Parathyroid adenoma (tissue), 2 donors: ENCODE results near the gene XKR7.

Experiments used
- H2AFZ ChIP-seq: fragments of 300-600 bp; sonication (generic); one replicate; pipeline ENCODE4 v1.7.0; 2017; ENCODE audit warnings: antibody characterized with exemption, mild to moderate bottlenecking
- H3K27ac ChIP-seq: fragments of 300-600 bp; sonication (generic); one replicate; pipeline ENCODE4 v1.7.0; 2017
- H3K27me3 ChIP-seq: fragments of 300-600 bp; sonication (generic); one replicate; pipeline ENCODE4 v1.7.0; 2017; ENCODE audit warnings: low read length; ENCODE audit not compliant: control insufficient read depth, insufficient read depth
- H3K36me3 ChIP-seq: fragments of 300-600 bp; sonication (generic); one replicate; pipeline ENCODE4 v1.7.0; 2017; ENCODE audit warnings: low read length; ENCODE audit not compliant: control insufficient read depth, insufficient read depth
- H3K4me1 ChIP-seq: fragments of 300-600 bp; sonication (generic); one replicate; pipeline ENCODE4 v1.7.0; 2017; ENCODE audit warnings: control low read depth
- H3K4me2 ChIP-seq: fragments of 300-600 bp; sonication (generic); one replicate; pipeline ENCODE4 v1.7.0; 2017; ENCODE audit warnings: low read length
- H3K4me3 ChIP-seq: fragments of 300-600 bp; sonication (generic); one replicate; pipeline ENCODE4 v1.7.0; 2017; ENCODE audit warnings: low read depth, low read length
- H3K79me2 ChIP-seq: fragments of 300-600 bp; sonication (generic); one replicate; pipeline ENCODE4 v1.7.0; 2017; ENCODE audit warnings: control low read depth
- H3K9ac ChIP-seq: fragments of 300-600 bp; sonication (generic); one replicate; pipeline ENCODE4 v1.7.0; 2017; ENCODE audit warnings: mild to moderate bottlenecking
- H3K9me3 ChIP-seq: fragments of 300-600 bp; sonication (generic); one replicate; pipeline ENCODE4 v1.7.0; 2017; ENCODE audit warnings: low read length; ENCODE audit not compliant: control insufficient read depth
- TF ChIP-seq, protein P1 (sequence below): fragments of 300-600 bp; sonication (generic); IDR thresholded peaks from one replicate; pipeline ENCODE4 v1.7.0; 2017; ENCODE audit warnings: antibody characterized with exemption, mild to moderate bottlenecking
- donor health status: primary hyperparathyroidism.

Gene XKR7

DNA sequence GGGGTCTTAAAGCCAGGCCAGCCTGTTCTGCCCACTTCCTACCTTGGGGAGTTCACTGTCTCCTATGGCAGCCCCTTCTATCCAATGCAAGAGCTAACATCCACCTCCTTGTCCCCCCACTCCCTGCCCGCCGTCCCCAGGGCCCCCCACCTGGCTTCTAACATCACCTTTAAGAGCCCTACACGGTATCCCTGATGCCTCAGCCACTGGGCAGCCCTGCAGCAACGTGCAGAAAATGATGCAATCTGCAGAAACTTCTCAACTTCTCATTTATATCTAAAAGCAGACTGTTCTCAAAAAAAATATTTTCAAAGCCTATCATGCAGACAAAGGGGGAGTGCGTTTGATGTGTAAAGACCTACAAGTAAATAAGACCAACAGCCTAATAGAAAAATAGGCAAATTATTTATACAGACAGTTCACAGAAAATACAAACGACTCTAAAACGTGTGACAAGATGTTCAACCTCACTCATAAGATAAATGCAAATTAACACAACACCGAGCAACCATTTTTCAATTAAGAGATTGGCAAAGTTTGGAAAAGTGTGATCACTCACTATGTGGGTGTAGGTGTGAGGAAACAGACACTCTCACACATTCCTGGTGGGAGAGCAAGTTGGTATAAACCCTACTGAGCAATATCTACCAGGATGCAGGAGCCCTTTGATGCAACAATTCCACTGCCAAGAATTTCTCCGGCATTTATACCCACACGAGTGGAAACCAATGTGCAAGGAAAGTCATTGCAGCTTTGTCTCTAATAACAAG is 69.0 kb downstream of the XKR7 start:
- H3K9ac ChIP-seq, result no peak overlapping the region
- no peak overlapping the region for H3K27ac ChIP-seq
- no peak overlapping the region for H3K4me3 ChIP-seq
- H2AFZ ChIP-seq, result no peak overlapping the region
- TF ChIP-seq, protein P1, sequence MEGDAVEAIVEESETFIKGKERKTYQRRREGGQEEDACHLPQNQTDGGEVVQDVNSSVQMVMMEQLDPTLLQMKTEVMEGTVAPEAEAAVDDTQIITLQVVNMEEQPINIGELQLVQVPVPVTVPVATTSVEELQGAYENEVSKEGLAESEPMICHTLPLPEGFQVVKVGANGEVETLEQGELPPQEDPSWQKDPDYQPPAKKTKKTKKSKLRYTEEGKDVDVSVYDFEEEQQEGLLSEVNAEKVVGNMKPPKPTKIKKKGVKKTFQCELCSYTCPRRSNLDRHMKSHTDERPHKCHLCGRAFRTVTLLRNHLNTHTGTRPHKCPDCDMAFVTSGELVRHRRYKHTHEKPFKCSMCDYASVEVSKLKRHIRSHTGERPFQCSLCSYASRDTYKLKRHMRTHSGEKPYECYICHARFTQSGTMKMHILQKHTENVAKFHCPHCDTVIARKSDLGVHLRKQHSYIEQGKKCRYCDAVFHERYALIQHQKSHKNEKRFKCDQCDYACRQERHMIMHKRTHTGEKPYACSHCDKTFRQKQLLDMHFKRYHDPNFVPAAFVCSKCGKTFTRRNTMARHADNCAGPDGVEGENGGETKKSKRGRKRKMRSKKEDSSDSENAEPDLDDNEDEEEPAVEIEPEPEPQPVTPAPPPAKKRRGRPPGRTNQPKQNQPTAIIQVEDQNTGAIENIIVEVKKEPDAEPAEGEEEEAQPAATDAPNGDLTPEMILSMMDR, result no peak
- H3K4me1 ChIP-seq, result no peaks in the 10 kb centered on the region
- H3K27me3 ChIP-seq, result no peaks in the 10 kb centered on the region
- no peaks in the 10 kb centered on the region for H3K36me3 ChIP-seq
- H3K79me2 ChIP-seq, result no peaks in the 10 kb centered on the region
- H3K9me3 ChIP-seq, result no peaks in the 10 kb centered on the region
- H3K4me2 ChIP-seq, result no peak overlapping the region

DNA sequence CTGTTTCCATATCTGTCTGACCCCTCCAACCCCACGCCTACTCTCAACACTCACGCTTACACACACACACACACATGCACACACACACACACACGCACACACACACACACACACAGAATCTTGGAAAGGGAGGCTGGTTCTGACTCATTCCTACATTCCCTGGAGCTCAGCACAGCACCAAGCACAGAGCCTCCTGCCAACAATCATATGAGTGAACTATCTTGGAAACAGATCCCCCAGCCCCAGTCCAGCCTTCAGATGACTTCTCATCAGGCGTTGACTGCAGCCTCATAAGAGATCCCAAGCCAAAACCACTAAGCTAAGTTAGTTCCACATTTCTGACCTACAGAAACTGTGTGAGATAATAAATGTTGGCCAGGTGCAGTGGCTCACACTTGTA is 70.0 kb downstream of the XKR7 start:
- no peaks in the 10 kb centered on the region for H3K27me3 ChIP-seq
- H3K79me2 ChIP-seq, result no peaks in the 10 kb centered on the region
- H2AFZ ChIP-seq, result no peak overlapping the region
- no peaks in the 10 kb centered on the region for H3K36me3 ChIP-seq
- no peak overlapping the region for H3K27ac ChIP-seq
- no peaks in the 10 kb centered on the region for H3K4me1 ChIP-seq
- no peaks in the 10 kb centered on the region for H3K9me3 ChIP-seq
- no peak overlapping the region for H3K4me2 ChIP-seq
- H3K4me3 ChIP-seq, result no peak overlapping the region
- TF ChIP-seq, protein P1, result no peak
- no peak overlapping the region for H3K9ac ChIP-seq

DNA sequence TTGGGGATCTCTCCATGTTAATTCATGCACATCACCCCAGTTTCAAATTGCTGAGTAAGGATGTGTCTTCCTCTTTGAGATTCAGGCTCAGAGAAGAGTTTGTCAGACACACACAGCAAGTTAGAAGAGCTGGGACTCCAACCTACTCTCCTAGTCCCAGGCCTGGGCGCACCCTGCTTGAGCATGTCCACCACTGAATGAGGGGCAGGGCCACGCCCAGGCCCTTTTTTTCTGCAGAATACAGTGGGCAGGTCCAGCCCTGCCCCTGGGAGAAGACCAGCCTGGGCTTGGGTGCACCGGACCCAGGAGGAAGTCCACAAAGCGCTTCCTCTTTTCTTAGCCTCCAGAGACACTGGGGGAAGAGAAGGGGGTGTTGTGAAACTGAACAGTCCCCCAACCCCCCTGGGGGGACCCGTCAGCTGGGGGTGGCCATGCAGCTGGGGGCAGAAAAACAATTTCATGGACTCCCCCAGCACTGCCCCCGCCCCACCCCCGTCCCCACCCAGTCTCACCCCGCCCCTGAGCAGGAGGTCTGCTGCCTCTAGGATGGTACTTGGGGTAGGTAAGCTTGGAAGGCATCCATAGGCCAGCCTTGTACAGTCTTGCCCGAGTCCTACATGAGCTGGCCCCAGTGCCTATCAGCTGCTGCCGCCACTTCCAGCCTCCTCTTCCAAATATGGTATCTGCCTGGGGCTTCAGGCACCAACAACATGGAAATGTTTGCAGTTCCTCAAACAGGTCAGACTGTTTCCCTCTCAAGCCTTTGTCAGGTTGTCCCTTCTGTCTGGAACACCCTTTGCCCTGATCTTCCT is 72.4 kb downstream of the XKR7 start:
- Histone ChIP-seq H3K27ac (no peak overlapping the region), H3K9me3 (no peaks in the 10 kb centered on the region), H3K36me3 (no peaks in the 10 kb centered on the region), H3K4me3 (no peak overlapping the region), H3K79me2 (no peaks in the 10 kb centered on the region), H3K4me2 (no peak overlapping the region), H3K27me3 (no peaks in the 10 kb centered on the region), H3K9ac (no peak overlapping the region), H2AFZ (no peak overlapping the region), H3K4me1 (no peaks in the 10 kb centered on the region)
- TF ChIP-seq, protein P1, result no peak

DNA sequence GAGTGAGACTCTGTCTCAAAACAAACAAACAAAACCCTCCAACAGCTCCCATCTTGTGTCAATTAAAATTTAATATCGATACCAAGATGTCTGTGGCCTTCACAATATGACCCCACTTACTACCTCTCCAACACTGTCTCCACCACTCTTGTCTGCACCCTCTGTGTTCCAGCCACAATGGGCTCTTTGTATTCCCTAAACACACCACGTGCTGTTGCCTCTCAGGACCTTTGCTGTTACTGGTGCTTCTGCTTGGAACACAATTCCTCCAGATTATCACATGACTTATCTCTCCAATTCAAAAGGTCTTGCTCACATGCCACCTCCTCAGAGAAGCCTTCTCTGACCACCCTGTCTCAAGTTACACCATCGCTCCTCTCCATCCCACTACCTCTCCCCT is 78.0 kb downstream of the XKR7 start:
- TF ChIP-seq, protein P1, result no peak
- Histone ChIP-seq H3K4me1 (no peaks in the 10 kb centered on the region), H3K27ac (no peak overlapping the region), H2AFZ (no peak overlapping the region), H3K9ac (no peak overlapping the region), H3K79me2 (no peaks in the 10 kb centered on the region), H3K4me2 (no peak overlapping the region), H3K4me3 (no peak overlapping the region), H3K36me3 (no peaks in the 10 kb centered on the region), H3K9me3 (no peaks in the 10 kb centered on the region), H3K27me3 (no peaks in the 10 kb centered on the region)
